Measurements from ENCODE around the gene MXRA7.
"Not testable (repeated sequence)": the region's sequence is repeated elsewhere in the genome, so short reads cannot be mapped to it uniquely, and the experiment has no call there.

MXRA7 gene

DNA sequence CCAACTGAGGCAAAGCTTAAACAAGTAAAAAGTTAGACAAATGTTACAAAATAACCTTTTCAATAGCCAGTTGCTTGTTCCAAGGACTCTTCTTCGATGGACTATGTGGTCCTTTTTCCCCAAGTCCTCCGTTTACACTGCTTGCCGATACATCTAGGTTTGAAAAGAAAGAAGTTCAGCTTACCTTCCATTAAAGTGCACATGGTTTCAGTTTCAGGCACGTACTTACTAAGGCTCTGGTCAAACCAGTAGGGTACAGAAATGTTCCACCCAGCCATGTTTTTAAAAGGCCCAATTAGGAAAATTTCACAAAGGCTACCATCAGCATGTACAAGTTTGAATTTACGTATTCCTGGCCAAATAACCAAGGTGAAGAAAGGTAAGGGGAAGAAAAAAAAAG is 24.2 kb upstream of the MXRA7 start:
- peak in 1 of 2 experiments; percentile 24 for DNase-seq

- no peak for DNase-seq
Observed at GRCh38 chr17:76734080-76734840, 23.5 kb upstream of the MXRA7 start.

DNA sequence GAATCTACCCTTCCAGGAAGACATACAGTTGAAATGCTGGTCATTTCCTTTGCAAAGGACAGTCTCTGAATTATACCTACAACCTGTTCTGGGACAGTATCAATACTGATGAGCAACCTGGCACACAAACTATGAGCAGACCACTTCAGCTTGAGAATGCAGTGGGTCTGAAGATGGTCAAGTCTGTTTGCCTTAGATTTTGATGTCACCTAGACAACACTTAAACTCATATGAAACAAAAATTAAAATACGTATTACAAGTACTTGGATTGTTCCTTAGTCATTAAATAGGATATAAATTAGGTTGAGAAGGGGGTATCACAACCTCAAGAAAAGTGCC is 22.8 kb upstream of the MXRA7 start:
- DNase-seq = no peak

DNA sequence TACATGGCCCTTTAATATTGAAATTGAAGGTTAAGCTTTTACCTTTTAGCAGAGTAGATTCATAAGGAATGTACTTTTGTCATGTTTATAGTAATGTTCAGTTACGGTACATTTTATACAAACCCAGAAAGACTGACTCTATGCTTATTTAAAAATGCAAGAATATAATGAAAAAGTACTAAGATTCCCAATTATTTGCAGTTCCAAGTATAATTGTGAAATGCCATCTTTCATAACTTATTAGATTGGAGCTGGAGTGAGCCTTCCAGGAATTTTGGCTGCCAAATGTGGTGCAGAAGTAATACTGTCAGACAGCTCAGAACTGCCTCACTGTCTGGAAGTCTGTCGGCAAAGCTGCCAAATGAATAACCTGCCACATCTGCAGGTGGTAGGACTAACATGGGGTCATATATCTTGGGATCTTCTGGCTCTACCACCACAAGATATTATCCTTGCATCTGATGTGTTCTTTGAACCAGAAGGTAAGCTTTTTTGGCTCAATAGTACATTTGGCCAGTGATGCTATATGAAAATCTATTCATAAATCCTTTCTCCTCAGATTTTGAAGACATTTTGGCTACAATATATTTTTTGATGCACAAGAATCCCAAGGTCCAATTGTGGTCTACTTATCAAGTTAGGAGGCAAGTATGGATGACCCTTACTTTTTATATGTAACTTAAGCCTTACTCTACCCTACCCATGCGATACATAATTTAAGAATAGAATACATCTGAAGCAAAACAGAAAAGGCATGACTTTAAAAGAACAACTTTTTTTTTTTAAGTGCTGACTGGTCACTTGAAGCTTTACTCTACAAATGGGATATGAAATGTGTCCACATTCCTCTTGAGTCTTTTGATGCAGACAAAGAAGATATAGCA is 22.2 kb upstream of the MXRA7 start:
- no peak for DNase-seq

DNA sequence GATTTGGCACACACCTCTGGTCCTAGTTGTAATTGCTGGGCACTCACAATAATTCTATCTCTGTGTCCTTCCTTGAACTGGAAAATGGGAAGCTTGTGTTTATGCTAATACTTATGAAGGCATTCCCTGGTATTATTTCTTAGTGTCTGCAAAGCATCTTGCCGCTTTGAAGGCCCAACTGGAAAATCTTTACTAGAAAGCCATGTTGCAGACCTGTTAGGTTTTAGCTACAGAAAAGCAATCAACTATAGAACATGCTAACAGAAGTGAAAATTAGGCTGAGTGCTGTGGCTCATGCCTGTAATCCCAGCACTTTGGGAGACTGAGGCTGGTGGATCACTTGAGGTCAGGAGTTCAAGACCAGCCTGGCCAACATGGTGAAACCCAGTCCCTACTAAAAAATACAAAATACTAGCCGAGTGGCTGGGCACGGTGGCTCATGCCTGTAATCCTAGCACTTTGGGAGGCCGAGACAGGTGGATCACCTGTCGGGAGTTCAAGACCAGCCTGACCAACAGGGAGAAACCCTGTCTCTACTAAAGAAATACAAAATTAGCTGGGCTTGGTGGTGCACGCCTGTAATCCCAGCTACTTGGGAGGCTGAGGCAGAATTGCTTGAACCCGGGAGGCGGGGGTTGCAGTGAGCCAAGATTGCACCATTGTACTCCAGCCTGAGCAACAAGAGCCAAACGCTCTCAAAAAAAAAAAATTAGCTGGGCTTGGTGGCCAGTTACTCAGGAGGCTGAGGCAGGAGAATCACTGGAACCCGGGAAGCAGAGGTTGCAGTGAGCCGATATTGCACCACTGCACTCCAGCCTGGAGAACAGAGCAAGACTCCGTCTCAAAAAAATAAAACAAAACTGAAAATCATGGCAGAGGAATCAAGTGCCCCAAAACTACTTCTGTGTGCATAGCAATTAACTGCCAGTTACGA is 21.3 kb upstream of the MXRA7 start:
- DNase-seq = not testable (repeated sequence)

GRCh38 chr17:76727745-76728456 is 17.1 kb upstream of the MXRA7 start:
- no peak for DNase-seq

DNA sequence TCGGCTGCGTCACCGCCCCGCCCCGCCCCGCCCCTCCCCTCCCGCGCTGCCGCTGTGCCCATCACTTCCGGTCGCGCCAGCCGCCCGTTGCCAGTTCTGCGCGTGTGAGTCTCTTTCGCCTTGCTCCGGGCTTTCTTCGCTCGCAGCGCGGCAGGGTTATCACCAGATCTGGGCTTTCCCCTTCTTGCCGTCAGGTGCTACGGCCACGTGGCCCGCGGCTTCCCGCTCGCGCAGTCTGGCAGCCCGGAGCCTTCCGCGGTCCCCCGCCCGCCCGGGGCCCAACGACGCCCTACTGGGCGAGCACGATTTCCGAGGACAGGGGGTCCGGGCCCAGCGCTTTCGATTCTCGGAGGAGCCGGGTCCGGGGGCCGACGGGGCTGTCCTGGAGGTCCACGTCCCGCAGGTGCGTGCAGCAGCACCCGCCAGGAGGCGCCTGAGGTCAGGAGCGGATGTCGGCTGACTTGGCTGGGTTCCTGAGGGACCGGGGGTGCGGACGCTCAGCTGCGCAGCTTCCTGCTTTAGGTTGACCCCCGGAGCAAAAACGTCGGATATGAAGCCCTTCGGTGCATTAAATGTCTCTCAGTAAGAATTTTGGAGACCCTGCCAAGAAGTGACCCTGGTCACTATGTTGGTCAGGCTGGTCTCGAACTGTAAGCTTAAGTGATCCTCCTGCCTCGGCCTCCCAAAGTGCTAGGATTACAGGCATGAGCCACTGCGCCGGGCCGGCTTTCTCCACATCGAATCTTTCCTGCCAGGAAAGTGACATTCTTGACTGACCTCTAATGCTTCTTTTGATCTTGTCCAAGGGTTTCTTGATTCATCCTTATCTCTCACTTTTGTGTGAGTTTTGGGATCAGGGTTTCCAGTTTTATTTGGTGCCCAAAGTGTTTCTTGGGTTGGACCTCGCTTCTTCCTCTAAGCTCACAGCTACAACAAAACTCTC is 16.3 kb upstream of the MXRA7 start, which contains the start of gene METTL23:
TSS of gene METTL23 (plus strand) at position 64 of the 943 bp plus-strand sequence. CDS start 2,872 bp downstream, outside the sequence.
- DNase-seq = peak; percentile 69 to 81

GRCh38 chr17:76726231-76726775 is 15.5 kb upstream of the MXRA7 start, which contains the start of gene JMJD6:
JMJD6 (minus strand) TSS chr17:76726606; CDS start chr17:76726475, 131 bp downstream.
- peak; percentile 94 to 98 for DNase-seq

GRCh38 chr17:76725580-76726230 is 14.9 kb upstream of the MXRA7 start:
- peak; percentile 49 to 75 for DNase-seq

GRCh38 chr17:76723812-76724211 is 13.0 kb upstream of the MXRA7 start:
- no peak for DNase-seq

DNA sequence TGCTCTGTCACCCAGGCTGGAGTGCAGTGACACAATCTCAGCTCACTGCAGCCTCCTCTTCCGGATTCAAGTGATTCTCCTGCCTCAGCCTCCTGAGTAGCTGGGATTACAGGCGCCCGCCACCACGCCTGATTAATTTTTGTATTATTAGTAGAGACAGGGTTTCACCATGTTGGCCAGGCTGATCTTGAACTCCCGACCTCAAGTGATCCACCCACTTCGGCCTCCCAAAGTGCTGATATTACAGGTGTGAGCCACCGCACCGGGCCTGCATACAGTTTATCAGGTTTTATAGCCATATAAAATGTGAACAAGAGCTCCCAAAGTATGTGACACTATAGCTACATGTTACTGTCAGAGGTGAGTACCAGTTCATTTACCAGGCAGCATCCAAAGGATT is 12.2 kb upstream of the MXRA7 start:
- DNase-seq = not testable (repeated sequence)

- no peak for DNase-seq
Observed at GRCh38 chr17:76722279-76722678, 11.5 kb upstream of the MXRA7 start.

- DNase-seq = no peak
Observed at GRCh38 chr17:76721463-76721862, 10.7 kb upstream of the MXRA7 start.

- no peak for DNase-seq
Observed at GRCh38 chr17:76720941-76721340, 10.2 kb upstream of the MXRA7 start.

- no peak for DNase-seq
Observed at GRCh38 chr17:76720211-76720610, 9.4 kb upstream of the MXRA7 start.

- DNase-seq = no peak
Observed at GRCh38 chr17:76718516-76718915, 7.8 kb upstream of the MXRA7 start.

DNA sequence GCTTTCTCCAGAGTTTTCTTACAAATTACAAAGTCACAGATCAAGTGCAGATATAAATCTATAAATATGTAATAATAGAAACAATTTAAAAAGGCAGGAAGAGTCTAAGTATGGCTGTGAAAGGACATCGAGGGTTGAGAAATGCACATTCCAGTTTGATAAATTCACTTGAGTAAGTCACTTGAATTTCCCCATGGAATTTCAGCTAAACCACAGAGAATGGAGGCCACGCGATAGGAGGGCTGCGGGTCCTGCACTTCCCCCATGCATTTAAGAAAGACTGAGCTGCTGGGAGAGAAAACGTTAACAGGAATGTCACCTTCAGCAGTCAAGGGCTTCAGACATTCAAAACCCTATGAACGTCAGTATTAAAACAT is 6.1 kb upstream of the MXRA7 start:
- DNase-seq = no peak

GRCh38 chr17:76716146-76716838 is 5.5 kb upstream of the MXRA7 start:
- DNase-seq = no peak

DNA sequence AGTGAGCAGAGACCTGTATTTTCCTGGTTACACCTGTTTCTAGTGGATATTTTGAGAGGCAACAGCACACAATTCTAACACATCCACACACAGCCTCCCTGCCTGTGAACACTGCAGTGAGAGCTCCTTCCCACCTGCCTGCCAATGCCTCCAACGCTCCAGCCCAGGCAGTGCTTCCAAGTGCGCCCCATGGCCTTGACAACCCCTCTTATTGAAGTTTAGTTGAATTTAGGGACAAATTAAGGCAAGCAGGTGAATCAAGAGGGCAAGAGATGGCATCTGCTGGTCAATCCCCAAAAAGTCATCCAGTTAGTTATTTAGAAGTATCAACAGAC is 4.7 kb upstream of the MXRA7 start:
- DNase-seq = no peak
